ENCODE results near the gene PLAAT4. TPM values are rescaled to one million over a fixed set of nuclear protein-coding genes. Genes with fewer than 3 reads are reported as not detected.

Gene PLAAT4
- total and polyA plus RNA-seq, 2 of the 13 experiments (the other 11 are each of a cell fraction or from before 2014, with no cell fraction given), result 0.71 to 1.00 TPM

GRCh38 chr11:63490551-63491239, 45.9 kb upstream of the PLAAT4 start, which contains the start of gene PLAAT5:
Gene PLAAT5 (minus strand): TSS chr11:63491167. CDS start chr11:63491034, 133 bp downstream.
- FAIRE-seq (no peak), DNase-seq (ENCODE audit: low spot score) (no peak), ATAC-seq (no peak)
- H3K4me1 ChIP-seq (ENCODE audit: insufficient read depth, low read length), result peaks cover 17% of the 10 kb centered on the region
- no peaks in the 10 kb centered on the region for H3K36me3 ChIP-seq (replicated peaks in 1 of 2; ENCODE audit: control insufficient read depth in 1 of 2, insufficient read depth in 2 of 2, low read length in 2 of 2)
- H2AFZ ChIP-seq (ENCODE audit: low read length), result no peak within 1 kb of the TSS
- in situ Hi-C loops (cut with HindIII; ENCODE audit: extremely low pct_ligation_motif_present, low pct_unique_long_range_greater_than_20kb) (loop anchor here (25.0 kb wide), 1 partner anchor 247 kb away; no protein-coding TSS in a partner anchor), intact Hi-C loops (cut with micrococcal nuclease; ENCODE audit: unreplicated experiment) (no loop called here)
- H3K4me2 ChIP-seq (ENCODE audit: low read depth, low read length), result peak within 1 kb of the TSS; percentile 45; the same call in 1 of the 2 replicates
- H4K20me1 ChIP-seq (ENCODE audit: insufficient read depth, low read length), result no peaks in the 10 kb centered on the region
- POLR2A ChIA-PET, result interaction anchor here (1.0 kb wide), 1 partner anchor 113 kb away, joined by 4 read pairs; no protein-coding TSS in a partner anchor
- TF ChIP-seq HNRNPK (IDR thresholded peaks at IDR 0.05; ENCODE audit: low read depth, low read length, poor library complexity, severe bottlenecking) (peak; percentile 41), NRL (CRISPR knock-in tag; IDR thresholded peaks at IDR 0.05; ENCODE audit: borderline replicate concordance) (no peak)
- H3K27me3 ChIP-seq (ENCODE audit: control insufficient read depth in 1 of 2, insufficient read depth in 2 of 2, low read length in 2 of 2), result peaks cover 0 to 30% of the 10 kb centered on the region in 2 experiments; a peak in 4 of 5 replicates
- CTCF ChIA-PET (ENCODE audit: low intra/inter-chr PET ratio, low total read pairs), result no interaction called here
- BruUV-seq (replicated peaks), result no TSS peak
- H3K4me3 ChIP-seq (replicated peaks in 1 of 3; ENCODE audit: insufficient read depth in 1 of 3, low read depth in 2 of 3, low read length in 3 of 3), result no peak within 1 kb of the TSS; a peak in 1 of 6 replicates
- no peak within 1 kb of the TSS for H3K27ac ChIP-seq (ENCODE audit: extremely low read length, insufficient read depth, low read length)
- 95% methylated on average over 52 of the region's 60 CpGs for WGBS (ENCODE audit: low lambda C conversion rate)
- H3K79me2 ChIP-seq (ENCODE audit: insufficient read depth, low read length), result no peaks in the 10 kb centered on the region
- H3K9me3 ChIP-seq (ENCODE audit: low read length), result peaks cover 2% of the 10 kb centered on the region; the same call in 1 of the 2 replicates
- no peak within 1 kb of the TSS for H3K9ac ChIP-seq (ENCODE audit: insufficient read depth, low read depth, low read length)

GRCh38 chr11:63491240-63491587, 45.4 kb upstream of the PLAAT4 start:
- in situ Hi-C loops (cut with HindIII; ENCODE audit: extremely low pct_ligation_motif_present, low pct_unique_long_range_greater_than_20kb) (loop anchor here (25.0 kb wide), 1 partner anchor 246 kb away; no protein-coding TSS in a partner anchor), intact Hi-C loops (cut with micrococcal nuclease; ENCODE audit: unreplicated experiment) (no loop called here)
- ChIA-PET CTCF (ENCODE audit: low intra/inter-chr PET ratio, low total read pairs) (no interaction called here), POLR2A (interaction anchor here (1.0 to 1.2 kb wide), 2 partner anchors 112 to 190 kb away, joined by 4 read pairs; partner anchors contain the start of gene RTN3)
- no peak overlapping the region for H3K9ac ChIP-seq (ENCODE audit: insufficient read depth, low read depth, low read length)
- H3K9me3 ChIP-seq (ENCODE audit: low read length), result no peaks in the 10 kb centered on the region
- peaks cover 0 to 30% of the 10 kb centered on the region in 2 experiments; a peak in 4 of 5 replicates for H3K27me3 ChIP-seq (ENCODE audit: control insufficient read depth in 1 of 2, insufficient read depth in 2 of 2, low read length in 2 of 2)
- no peaks in the 10 kb centered on the region for H3K36me3 ChIP-seq (replicated peaks in 1 of 2; ENCODE audit: control insufficient read depth in 1 of 2, insufficient read depth in 2 of 2, low read length in 2 of 2)
- peaks cover 17% of the 10 kb centered on the region for H3K4me1 ChIP-seq (ENCODE audit: insufficient read depth, low read length)
- FAIRE-seq (no peak), DNase-seq (ENCODE audit: low spot score) (no peak), ATAC-seq (no peak)
- no peak overlapping the region for H3K27ac ChIP-seq (ENCODE audit: extremely low read length, insufficient read depth, low read length)
- H3K4me2 ChIP-seq (ENCODE audit: low read depth, low read length), result peak overlapping the region; percentile 45; the same call in 1 of the 2 replicates
- WGBS (ENCODE audit: low lambda C conversion rate), result 78% methylated on average over 13 of the region's 13 CpGs
- H3K4me3 ChIP-seq (replicated peaks in 1 of 3; ENCODE audit: insufficient read depth in 1 of 3, low read depth in 2 of 3, low read length in 3 of 3), result no peak overlapping the region; a peak in 1 of 6 replicates
- H4K20me1 ChIP-seq (ENCODE audit: insufficient read depth, low read length), result no peaks in the 10 kb centered on the region
- no TSS peak for BruUV-seq (replicated peaks)
- no peak overlapping the region for H2AFZ ChIP-seq (ENCODE audit: low read length)
- H3K79me2 ChIP-seq (ENCODE audit: insufficient read depth, low read length), result no peaks in the 10 kb centered on the region
- TF ChIP-seq MYNN (CRISPR knock-in tag; IDR thresholded peaks at IDR 0.05; ENCODE audit: low read depth) (no peak), MTF2 (CRISPR knock-in tag; IDR thresholded peaks at IDR 0.05; ENCODE audit: borderline replicate concordance) (no peak), ZNF839 (CRISPR knock-in tag; IDR thresholded peaks at IDR 0.05; ENCODE audit: borderline replicate concordance) (no peak), PREB (CRISPR knock-in tag; IDR thresholded peaks at IDR 0.05) (no peak), PRDM15 (CRISPR knock-in tag; IDR thresholded peaks at IDR 0.05) (no peak), TFDP1 (CRISPR knock-in tag; IDR thresholded peaks at IDR 0.05; ENCODE audit: borderline replicate concordance) (no peak), ZMYM2 (CRISPR knock-in tag; IDR thresholded peaks at IDR 0.05) (no peak), MEF2D (CRISPR knock-in tag; IDR thresholded peaks at IDR 0.05) (no peak)
